NCI-H1436 (cell line): Measurements from ENCODE around the gene FHOD3.

Experiments used
- DNase-seq: peaks from one replicate; lab custom pipeline; 2025; lab: John Stamatoyannopoulos, UW

The FHOD3 gene

DNA sequence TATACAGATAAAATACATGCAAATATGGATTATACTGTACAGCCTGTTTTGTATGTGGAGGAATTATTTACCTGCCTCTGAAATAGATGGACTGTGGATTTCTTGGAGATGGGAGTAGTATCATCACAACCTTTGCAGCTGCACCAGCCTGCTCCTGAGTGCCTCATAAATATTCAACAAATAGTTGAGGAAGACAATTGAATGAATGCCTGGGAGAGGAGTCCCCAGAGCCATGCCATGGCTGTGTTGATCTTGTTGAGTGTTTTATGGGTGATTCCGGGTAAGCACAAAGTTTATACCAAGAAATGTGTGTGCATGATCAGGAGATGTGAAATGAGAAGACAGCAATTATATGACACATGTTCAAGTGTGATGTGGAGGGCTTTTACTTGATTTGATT, 225.0 kb downstream of the FHOD3 start:
- no peak for DNase-seq

DNA sequence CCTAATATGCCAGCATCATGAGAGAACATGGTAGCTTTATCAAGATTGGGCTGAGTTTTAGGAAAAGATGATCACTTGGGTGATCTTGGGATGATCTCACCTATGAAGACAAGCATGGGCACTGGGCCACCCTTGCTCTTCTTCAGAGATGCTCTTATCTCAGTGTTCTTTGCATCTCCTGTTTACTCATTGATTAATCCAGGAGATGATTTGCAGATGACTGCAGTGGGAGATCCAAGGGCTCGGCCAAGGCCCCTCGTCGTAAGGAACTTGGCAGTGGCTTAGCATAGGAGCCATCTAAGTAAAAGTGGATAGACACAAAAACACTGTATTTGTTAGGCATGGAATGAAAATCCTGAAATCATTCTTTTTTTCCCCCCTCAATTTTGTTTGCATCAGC, 228.4 kb downstream of the FHOD3 start:
- no peak for DNase-seq

DNA sequence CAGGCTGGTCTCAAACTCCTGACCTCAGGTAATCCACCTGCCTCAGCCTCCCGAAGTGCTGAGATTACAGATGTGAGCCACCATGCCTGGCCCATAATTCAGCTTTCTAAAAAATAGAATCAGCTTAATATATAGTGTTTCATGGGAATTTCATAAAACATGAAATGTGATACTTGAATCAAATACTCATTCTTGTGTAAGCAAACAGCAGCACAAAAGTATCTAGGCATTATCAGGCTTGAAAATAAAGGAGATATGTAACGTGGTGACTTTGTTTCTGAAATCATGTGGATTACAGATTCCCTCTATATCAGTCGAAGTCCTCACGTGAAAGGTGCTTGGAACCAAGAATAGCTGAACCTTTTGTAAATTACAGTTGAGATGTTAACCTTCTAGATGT, 229.1 kb downstream of the FHOD3 start:
- DNase-seq = no peak

DNA sequence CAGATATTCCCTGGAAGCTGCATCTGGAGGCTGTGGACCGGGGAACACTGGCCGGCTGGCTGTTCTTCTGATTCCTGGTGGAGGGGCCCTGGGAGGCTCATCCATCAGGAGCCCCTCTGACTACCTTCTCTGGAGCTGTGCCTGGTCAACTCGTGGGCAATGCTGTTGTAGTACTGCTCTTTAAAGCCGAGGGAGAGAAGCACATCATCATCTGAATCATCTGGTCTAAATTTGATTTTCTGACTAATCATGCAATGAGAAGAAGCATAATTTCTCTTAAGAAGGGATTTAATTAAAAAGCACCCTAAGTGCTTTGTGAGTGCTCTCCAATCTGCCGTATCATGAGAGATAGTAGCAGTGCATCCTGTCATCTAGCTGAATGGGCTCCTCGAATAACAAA, 229.5 kb downstream of the FHOD3 start:
- DNase-seq = no peak

DNA sequence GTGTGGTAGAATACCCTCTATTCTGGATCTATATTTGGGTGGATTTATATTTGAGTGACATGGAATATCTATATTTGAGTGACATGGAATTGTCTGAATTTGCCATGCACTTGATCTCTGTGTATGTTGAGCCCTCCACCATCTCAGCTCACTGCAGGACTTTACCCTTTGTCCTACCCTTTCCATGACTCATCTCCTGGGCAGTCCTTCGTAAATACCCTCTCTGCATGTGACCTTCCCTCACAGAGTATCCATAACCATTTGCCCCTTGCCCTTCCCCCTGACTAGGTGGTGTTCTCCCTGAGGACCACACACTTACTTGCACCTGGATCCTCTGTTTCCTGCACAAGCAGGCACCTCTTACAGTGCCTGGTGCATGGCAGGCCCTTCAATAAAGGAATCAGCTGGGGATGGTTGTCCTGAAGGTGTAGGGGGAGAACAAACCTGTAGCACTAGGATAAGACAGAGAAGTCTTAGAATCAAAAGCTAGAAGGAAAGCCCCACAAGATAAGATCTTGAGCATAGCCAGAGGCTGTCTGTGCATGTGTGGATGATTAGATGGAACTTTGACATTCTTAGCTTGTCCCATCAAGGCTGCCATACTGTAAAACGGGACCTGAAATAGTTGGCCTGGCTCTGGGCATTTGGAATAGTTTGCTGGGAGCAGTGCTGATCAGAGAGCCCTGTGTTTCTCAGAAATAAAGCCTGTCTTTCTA, 230.4 kb downstream of the FHOD3 start:
- no peak for DNase-seq

DNA sequence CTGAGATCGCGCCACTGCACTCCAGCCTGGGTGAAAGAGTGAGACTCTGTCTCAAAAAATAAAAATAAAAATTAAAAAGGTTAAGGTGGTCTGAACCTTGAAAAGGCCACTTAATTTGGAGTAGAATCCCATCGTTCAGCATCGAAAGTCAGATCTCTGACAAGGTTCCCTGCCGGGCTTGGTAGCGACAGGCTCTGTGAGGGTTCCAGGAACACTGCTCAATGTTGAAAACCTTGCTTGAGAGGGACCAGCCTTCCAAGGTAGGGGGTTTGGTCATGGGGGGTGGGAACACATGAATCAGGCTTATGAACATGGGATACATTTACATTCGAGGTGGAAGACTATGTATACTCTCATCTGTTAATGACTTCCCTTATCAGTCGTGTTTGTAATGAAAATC, 232.2 kb downstream of the FHOD3 start:
- no peak for DNase-seq

DNA sequence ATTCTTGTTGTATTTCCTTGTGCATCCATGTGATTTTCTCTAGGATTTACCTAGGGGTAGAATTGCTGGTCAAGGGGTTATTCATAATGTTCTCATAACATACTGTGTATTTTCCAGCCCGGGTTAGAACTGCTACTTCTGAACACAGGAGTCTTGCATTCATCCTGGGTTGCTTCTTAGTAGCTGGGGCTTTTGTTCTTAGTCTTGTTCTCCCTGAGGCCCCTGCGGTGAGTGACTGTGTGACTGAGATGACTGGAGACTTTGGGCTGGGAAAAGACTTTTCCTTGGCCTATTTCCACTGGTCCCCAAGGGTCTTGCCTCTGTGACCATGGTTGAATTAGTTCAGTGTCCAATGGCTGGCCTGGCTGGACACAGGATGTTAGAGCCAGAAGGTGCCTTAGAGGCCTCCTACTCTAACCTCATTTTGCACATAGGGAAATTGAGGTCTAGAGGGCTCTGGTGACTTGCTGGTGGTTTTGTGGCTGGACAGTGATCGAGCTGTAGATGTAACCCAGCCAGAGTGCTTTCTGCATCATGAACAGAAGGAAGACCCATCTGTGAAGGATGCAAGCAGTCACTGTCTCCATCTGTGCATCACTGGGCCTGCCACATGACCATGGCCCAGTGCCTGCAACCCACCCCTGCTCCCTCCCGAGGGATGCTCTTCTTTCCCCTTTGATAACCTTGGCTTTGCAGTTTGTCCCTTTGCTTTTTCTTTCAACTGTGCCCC, 233.3 kb downstream of the FHOD3 start:
- no peak for DNase-seq

DNA sequence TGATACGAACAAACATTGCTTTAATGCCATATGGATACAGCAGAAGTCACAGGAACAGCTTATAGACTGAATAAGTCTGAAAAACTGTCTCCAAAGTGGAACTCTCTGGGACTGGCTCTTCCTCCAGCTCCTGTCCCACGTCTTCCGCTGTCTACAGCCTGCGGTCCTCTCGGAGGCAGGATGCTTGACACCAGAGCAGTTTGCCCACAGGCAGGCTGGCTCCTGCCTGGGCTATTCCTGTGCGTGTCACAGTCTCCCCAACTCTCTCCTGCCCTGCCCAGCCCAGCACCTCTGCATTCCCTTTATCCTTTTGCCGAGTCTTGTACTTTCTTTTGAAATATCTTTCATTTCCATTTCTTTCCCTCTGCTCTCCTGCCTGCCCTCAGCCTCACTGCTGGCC, 234.1 kb downstream of the FHOD3 start:
- no peak for DNase-seq

DNA sequence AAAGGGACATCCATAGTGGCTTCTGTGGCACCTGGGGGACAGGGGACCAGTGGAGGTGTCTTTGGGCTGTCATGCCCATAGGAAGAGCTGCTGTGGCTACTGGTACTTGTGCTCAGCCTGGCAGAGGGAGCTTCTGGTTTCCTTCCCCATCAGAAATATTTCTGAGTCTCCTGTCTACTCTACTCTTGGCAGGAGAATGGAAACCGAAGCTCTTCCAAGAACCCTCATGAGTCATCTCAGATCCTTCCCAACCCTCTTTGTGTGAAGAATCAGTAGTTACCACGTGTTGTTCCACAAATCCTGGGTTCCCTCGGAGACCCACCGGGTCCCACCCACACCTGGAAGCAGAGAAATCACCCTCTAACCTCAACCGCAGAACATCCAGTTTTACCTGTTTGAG, 234.9 kb downstream of the FHOD3 start:
- no peak for DNase-seq

DNA sequence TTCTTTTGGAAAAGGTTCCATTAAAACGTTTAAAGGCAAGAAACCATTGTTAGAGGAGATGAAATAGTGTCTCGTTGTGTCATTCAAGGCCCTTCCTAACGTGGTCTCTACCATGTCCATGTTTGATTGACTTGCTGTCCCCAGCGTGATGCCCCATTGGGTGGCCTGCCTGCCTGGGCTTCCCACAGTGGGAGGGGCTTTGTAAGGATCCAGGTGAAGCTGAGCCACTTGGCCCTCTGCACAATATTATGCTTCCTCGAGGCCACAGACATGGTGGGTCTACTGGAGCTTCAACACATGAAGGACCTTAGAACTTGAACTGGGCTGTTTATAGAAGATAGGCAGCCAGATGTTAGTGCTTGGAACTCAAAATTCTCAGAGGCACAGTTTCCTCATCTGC, 235.3 kb downstream of the FHOD3 start:
- DNase-seq = no peak

DNA sequence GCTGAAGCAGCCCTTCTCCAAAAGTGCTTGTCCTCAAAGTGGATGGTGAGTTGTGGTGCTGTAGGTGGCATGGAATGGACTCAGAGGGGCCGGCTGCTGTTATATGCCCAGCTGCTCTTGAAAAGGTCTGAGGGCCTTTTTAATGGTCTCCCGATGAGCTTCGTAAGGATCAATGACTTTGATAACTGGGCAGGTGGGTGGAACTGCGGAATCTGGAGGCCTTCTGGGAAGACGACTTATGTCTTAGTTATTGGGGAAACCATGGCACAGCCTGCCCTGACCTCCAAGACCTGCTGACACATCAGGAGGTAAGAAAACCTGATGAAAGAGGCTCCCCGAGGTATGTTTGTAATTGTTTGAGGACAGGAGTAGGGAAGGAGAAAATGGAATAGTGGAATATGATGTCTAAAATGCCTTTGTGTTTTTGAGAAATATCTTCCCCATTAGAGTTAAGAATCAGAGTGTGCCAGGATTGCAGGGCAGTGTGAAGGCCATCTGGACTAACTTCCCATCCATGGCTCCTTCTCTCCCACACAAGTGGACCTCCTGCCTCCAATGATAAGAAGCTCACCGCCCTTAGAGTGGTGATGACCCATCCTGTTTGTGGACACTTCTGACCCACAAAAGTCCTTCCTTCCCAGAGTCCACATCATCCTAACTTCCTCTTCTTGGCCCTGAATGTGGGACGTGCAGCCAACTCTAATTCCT, 236.1 kb downstream of the FHOD3 start:
- no peak for DNase-seq

DNA sequence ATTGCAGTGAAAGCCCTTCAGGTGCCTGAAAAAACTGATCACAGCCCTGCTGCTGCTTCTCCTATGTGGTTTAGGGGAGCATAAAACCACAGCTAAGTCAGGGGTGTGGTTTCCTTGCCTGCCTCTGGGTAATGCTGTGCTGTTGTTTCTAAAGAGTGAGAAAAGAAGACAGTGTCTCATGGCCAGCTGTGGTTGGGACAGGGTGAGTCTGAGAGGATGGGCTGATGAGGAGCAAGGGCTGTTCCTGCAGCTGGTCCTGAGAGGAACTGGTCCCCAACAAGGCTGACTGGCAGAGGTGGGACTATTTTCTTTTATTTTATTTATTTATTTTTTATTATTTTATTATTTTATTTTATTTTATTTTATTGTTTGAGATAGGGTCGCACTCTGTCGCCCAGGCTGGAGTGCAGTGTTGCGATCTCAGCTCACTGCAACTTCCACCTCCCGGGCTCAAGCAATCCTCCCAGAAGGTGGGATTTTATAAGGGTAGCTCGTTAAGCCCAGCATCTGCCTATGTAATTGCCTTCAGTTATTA, 236.7 kb downstream of the FHOD3 start:
- DNase-seq = no peak

DNA sequence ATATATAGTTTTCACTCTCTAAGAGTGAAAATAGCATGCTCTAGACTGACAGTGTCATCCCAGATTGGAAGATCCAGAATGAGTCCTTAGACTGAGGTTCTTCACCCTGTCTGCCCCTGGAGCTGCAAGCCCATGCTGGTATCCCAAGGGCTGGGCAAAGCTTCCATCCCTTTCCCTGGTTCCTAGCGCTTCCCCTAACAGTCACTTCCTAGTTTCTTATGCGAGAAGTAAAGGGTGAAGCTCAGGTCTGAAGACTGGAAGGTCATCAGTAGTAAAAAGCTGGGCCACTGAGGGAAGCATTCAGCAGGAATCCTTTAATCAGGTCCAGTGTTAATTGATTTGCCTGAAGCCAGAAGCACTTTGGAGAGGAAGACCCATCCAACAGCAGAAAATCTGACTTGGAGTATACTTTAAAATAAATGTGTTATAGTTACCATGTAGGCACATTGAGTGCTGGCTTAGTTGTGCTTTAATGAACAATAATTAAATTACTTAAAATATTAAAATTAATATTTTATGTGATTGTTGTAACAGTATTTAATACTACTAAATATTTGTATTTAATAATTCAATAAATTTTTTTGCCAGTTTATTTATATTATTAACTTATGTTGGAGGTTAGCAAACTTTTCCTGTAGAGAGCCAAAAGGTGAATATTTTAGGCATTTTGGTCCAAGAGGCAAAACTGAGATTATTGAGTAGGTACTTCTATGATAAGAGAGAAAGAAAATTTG, 237.9 kb downstream of the FHOD3 start:
- DNase-seq = no peak

DNA sequence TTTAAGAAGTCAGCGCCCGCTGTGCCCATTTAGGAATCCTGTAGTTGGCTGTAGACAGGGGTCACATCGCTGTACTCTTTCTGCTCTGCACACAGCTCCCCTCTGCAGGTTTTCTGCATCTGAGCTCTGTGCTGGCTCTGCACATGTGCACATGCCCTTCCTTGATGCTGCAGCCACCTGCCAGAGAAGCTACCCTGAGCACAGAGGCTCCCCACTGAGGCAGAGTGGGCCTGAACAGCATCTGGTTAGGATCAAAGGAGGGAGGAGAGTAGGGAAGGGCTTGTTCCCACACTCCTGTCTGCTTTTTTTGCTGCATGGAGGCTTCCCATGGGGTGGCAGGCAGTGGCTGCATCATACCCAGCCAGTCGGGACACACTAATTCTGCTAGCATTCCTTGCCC, 238.9 kb downstream of the FHOD3 start:
- no peak for DNase-seq

DNA sequence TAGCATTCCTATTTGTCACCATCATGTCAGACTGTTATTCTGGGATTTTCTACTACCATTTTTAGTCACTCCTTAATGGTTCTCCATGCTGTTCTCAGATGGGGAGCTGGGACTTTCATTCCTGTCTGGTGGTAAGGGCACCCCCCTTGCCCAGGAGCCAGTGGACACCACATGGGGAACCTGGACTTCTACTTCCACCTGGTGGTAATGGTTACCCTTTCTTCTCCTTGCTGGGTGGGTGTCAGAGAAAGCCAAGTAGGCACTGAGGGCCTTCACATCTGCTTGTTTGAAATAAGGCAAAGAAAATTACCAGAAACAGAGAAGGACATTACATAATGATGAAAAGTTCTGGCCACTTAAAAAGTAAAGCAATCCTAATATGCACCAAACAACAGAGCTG, 239.8 kb downstream of the FHOD3 start:
- no peak for DNase-seq

DNA sequence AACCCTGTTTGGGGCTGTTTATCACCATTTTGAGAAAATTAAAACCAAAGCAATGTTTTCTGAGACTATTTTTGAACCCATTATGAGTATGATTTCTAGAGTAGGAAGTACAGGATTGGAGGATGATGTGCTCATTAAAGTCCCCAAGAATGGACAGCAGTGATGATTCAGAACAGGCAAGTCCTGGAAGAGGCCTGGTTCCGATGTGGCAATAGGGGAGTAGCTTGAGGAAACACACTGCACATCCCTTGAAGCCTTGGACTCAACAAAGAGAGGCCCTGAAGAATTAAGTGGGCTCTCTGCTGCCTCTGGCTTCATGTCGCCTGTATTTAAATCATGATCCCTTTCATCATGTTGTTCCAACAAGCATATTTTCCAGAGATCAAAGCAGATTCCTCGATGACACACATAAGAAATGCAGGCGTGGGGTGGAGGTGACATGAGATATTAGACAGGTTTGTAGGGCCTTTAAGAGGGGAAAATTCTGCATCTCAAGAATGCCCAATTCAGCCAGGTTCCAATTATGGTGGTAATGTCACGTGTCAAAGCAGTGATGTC, 242.2 kb downstream of the FHOD3 start:
- DNase-seq = no peak

DNA sequence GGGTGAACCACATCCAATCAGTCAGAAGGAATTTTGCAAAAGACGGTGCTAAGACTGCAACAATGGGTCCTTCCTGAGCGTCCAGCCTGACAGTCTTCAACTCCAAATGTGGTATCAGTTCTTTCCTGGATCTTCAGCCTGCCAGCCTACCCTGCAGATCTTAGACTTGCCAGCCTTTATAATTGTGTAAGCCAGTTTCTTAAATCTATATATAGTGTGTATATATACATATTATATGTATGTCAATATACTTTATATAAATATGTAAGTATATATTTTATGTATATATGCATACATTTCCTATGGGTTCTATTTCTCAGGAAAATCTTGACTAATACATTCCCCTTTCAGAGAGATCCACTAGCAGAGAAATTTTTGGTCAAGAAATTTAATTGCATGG, 245.5 kb downstream of the FHOD3 start:
- DNase-seq = no peak

DNA sequence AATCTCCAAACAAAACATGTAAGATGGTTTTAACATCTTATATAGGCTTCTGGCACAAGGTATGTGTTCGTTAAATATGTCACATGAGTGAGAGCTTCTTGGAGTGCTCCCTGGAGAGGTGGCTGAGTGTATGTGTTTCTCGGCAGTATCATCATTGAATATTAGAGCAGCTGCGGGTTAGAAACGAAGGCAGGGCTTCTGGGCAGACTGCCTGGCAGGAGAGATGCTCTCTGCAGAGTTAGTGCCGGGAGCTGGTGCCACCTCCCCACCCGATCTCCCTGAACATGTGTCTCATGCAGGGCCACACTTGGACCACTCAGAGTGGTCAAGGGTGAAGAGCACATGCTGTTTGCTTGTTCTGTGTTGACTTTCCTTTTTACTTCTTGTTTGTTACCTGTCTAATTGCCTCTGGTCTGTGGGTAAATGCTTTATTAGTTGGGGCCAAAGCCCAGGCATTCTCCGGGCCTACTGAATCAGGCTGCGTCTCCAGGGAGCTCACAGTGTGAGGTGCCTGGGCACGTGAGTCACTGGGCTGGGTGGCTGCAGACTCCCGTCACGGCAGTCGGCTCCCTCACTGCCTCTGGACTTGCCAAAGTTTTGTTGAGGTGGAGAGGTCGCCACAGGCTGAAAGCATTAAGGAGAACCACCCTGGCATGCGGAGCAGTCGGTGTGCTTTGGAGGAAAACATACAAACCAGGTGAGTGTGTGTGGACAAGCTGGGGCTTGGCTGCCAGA, 246.6 kb downstream of the FHOD3 start:
- DNase-seq = peak; percentile 77

DNA sequence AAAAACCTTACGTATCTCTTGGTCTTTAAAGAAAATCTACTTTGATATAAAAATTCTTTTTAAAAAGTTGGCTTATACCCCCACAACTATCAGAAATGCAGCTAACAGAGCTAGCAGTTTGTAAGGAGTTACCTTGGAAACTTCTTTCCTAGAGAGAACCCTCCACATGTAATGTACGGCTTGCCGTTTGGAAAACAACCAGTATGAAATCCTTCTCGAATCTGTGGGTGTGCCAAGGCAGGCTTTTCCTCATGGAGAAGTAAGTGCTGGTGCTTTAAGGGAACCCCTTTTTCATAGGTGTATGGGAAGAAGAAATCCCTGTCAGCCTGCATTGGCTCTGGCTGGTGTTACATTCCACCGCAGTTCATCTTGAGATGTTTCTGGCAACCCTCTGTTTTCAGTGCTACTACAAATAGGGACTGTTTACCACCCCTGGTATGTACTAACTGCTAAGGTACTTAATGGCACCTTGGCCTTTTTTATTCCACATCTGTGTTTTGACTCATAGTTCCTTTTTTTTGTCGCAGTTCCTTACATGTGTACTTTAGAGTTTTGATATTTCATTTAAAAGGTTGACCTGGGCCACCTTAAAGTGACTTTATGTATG, 248.4 kb downstream of the FHOD3 start:
- DNase-seq = no peak

DNA sequence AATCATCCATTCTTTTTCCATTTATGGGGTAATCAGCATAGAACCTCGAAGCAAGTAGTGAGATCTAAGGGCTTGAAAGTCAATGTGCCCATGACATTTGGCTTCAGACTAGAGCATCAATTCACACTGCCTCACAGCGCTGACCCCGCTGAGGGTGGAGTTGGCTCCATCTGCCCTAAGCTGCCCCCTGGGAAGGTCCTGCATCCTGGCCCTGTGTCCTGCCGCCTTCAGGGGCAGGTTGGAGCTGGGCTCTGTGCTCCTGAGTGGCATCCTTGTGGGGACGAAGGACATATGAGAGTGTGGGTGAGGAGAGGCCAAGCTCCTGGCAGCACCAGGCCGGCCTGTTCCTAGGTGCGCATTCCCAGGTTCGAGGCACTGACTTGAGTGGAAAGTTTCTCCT, 249.4 kb downstream of the FHOD3 start:
- DNase-seq = no peak

DNA sequence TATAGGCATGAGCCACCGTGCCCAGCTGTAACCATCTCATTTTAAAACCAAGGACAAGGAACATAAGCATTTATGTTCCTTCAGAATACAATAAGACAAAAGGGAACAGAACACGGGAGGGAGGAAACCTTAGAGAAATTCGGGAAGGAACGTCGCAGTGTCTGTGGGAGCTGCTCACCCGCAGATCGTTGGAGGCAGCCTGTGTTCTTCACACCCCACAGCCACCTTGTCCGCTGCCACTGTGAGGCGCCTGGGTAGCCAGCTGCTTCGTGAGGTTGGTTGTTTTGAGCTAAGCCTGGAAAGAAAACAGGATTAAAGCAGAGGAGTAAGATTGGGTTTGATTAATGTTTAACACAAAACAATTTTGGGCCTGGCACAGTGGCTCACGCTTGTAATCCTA, 250.0 kb downstream of the FHOD3 start:
- no peak for DNase-seq
